ENCODE measurements around the gene LUC7L3.
A peak's percentile ranks its signal among the peaks of the same experiment; 100 is the strongest.

The LUC7L3 gene

DNA sequence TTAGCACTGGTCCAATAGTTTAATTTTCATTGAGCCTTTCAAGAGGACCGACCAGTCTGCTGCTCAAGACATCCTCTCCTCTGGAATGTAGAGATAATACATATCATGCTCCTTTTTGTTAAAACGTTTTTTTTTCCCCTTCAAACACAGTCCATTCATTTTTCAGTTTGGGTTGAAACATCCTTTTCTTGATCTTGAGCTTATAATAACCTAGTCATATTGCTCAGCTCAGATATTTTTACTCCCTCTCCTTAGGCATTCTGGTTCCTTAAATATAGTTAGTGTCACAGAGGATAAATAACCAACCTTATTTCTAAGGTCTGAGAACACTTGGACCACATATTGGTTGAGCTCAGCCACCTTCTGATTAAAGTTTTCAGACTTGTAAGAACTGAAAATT, 35.1 kb downstream of the LUC7L3 start:
- no peak for DNase-seq (ENCODE audit: low spot score)

DNA sequence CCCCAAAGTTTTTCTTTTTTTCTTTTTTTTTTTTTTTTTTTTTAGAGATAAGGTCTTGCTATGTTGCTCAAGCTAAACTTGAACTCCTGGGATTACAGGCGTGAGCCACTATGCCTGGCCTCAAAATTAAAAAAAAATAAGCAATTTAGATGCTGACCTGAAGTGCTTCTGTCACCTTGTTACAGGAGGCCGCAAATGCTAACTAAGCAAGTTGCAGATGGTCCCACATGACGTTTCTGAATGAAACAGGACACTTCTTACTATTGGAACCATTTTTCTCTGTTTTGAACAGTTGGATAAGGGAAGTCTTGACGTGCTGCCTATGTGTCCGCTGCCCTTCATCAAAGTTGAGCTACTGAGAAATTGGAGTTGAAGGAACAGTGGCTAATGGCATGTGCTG, 39.1 kb downstream of the LUC7L3 start:
- no peak for DNase-seq (ENCODE audit: low spot score)

DNA sequence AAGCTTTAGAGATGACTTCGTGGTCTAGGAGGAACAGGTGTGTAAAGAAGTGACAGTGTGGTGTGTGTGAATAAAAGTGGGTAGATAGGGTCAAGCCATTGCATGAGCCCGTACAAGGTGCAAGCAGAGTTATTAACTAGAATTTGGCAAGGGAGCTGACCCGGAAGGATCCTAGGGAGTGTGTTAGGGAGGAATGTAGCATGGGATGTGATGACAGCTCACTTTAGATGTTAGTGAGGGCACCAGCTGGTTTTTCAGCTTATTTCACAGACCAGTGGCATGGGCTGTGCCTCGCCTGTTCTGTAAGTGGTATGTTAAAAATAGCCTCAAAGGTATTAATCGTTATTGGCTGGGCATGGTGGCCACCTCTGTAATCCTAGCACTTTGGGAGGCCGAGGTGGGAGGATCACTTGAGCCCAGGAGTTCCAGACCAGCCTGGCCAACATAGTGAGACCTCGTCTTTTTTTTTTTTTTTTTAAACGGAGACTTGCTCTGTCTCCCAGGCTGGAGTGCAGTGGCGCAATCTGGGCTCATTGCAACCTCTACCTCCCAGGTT, 39.7 kb downstream of the LUC7L3 start:
- no peak for DNase-seq (ENCODE audit: low spot score)

DNA sequence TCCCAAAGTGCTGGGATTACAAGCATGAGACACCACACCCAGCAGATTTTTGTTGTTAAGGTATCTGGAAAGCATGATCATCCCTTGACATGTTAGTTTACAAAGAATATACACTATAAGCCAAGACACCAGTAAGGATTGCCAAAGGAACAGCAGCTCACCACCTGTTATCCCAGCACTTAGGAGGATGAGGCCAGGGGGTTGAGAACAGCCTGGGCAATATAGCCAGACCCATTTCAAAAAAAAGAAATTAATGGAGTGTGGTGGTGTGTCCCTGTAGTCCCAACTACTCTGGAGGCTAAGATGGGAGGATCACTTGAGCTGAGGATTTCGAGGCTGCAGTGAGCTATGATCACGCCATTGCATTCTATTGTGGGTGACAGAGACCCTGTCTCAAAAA, 42.8 kb downstream of the LUC7L3 start:
- DNase-seq (ENCODE audit: low spot score) = no peak

DNA sequence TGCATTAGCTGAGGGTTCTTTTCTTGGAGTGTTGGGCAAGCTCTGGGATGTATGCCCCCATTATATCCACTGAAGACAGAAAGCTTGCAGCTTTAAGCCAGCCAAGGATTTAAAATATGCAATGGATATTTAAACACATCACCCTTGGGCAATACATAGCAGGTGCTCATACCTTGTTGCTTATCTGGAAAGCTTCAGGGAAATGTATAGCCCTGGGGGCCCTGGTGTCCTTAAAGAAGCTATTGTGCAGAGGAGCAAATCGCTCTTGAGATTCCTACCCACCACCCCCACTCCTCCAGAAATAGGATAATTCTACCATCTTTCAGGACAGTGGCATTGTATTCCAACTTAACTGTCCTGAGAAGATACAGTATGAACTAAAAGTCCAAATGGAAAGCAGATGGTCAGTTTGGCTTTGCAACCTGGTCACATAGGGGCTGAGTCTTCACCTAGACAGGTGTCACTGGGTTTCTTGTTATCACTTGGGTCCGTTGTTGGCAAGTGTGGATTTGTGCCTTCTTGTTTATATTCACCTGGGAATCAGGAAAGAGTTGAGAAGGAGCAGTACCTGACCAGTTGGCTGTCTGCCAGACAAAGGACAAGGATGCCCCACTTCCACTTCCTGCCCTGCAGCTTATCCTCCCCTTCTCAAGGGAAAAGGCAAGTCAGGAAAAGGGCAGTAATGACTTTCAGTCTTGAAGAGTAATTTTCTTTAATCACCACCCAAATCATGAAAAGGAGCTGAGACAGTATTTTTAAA, 44.5 kb downstream of the LUC7L3 start:
- no peak for DNase-seq (ENCODE audit: low spot score)

DNA sequence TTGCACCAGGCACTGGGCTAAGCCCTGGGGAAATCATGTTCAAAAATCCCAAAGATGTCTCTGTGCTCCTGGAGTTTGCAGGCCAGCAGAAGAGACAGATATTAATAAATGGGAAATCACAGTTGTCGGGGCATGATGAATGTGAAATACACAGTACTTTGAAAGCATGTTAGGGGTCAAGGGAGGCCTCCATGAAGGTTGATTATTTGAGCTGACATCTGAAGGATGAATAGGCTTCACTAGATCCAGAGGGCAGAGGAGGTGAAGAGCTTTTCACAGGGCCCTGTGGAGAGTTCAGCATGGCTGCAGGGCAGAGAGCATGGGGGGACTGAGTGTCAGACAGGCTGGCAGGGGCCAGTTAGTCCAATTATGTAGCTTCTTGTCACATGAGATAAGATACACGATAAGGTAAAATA, 45.3 kb downstream of the LUC7L3 start:
- no peak for DNase-seq (ENCODE audit: low spot score)

DNA sequence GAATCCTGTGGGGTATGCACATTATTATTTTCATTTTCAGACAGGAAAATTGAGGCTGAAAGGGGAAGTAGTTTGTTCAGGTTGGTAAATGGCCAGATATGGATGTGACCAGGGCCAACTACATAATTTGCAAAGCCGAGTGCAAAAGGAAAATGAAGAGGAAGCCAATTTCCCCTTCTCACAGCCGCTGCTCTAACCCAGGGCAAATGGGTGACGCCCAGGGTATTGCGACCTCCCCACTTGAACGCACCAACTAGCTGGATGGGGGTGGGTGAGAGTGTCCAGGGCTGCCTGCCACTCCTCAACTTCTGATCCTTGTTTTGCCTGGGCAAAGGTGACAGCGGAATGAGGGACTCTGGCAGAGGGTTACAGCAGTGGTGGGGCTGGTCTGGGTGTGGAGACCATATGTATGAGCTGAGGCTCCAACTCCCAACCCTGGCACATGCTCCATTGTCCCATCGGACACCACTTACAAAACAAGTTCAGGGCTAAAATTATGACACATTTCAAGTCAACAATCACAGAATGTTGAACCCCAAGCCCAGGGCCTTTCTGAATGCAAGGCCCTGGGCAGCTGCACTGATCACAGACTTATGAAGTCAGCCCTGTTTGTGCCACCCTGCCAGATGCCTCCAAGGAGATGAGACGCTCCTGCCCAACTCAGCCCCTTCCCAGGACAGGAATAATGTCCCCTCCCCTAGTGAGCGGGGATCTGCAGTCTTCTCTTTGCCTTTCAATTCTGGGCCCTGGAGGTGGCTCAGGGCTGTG, 46.2 kb downstream of the LUC7L3 start:
- no peak for DNase-seq (ENCODE audit: low spot score)

DNA sequence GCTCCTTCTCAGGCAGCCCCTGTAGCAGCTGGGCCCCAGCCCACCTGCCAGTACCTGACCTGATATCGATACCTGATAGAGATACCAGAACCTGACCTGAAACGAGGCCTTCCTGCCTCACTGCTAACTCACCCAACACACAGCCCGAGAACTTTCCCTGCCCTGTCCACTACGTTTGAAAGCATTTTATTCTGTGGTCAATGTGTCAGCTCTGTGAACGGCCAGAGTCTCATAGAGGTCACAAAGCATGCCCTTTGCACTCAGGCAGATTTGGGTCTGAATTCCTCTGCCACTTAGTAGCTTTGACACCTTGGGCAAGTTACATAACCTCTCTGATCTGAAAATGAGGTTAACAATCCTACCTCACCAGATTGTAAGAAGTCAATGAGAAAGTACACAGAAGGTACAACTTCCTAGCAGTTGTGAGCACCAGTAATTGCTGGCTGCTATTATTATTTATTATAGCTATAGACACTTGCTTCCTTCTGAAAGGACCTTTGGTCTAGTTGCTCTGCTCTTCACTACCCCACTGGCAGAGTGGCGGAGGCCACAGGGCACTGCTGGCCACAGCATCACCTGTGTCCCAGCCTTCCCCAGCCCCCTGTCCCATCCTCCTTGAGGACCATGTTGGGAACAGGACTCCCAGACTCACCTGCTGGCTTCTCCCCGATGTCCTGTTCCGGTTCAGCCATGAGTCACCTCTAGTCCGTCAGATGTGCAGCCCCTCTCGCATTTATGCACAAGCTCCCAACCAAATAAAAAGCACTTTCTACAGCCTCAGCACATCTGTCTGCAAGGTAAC, 47.0 kb downstream of the LUC7L3 start:
- no peak for DNase-seq (ENCODE audit: low spot score)

DNA sequence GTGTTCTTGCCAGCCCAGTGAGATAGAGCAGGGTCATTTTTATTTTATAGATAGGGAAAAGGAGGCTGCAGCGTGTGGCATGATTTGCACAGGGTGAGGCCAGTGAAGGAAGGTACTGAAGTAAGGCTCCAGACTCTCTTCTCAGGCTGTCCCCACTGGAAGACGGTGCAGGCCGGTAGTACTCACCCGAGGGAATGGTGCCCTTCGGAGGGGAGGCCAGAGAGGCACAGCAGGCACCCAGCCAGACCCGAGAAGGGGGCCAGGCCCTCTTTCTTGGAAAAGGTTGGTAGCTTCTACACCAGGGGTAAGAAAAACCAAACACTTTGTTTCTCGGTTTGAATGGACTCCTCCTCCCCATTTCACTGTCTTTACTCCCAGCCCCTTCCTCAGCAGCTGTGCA, 47.6 kb downstream of the LUC7L3 start:
- DNase-seq (ENCODE audit: low spot score) = no peak

DNA sequence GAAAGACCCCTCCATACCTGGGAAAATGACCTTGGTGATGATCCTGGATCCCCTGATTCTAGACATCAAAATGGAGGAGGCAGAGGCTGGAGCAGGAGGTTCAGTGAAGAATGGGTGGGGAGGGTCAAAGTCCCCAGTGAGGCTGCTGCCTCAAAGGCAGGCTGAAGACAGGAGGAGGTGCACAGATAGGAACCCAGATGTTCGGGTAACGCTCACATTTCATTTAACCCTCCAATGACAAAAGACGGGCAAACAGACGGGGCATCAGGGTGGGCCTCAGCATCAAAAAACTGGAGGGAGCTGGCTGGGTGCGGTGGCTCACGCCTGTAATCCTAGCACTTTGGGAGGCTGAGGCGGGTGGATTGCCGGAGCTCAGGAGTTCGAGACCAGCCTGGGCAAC, 48.0 kb downstream of the LUC7L3 start, which contains the start of gene ANKRD40CL:
Gene ANKRD40CL, minus strand, starts transcription at position 73 of the 400 bp plus-strand sequence. CDS start 605 bp downstream, outside the sequence.
- DNase-seq (ENCODE audit: low spot score) = no peak

DNA sequence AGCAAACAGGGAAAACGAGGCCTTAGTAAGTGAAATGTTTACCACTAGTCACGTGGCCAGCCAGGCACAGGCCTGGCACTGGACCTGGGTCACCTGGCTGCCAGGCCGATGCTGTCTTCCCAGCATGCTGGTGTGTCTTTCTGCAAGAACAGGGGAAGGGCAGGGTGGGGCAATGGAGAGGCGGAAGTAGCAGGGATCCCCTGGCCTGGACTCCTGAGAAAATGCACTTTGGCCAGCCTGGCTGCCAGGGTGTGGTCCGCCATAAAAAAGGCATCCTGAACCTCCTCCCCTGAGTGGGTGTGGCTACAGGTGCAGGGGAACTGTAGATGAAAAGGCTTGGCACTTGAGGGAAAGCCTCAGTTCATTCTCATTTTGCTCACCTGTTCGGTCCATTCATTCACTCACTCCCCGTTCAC, 49.0 kb downstream of the LUC7L3 start:
- DNase-seq (ENCODE audit: low spot score) = no peak

DNA sequence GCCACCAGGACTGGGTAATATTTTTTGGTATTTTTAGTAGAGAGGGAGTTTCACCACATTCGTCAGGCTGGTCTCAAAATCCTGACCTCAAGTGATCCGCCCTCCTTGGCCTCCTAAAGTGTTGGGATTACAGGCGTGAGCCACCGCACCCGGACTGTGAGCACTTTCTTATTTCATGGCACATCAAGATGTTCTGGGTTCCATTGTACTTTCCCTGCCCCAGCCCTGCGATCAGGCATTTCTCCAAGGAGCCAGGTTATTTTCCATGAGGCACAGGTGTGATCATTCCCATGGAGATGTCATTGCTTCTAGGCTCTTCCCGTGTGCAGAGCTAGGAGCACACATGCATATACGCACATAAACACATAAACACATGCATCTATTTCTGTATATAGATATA, 50.5 kb downstream of the LUC7L3 start:
- DNase-seq (ENCODE audit: low spot score) = no peak

DNA sequence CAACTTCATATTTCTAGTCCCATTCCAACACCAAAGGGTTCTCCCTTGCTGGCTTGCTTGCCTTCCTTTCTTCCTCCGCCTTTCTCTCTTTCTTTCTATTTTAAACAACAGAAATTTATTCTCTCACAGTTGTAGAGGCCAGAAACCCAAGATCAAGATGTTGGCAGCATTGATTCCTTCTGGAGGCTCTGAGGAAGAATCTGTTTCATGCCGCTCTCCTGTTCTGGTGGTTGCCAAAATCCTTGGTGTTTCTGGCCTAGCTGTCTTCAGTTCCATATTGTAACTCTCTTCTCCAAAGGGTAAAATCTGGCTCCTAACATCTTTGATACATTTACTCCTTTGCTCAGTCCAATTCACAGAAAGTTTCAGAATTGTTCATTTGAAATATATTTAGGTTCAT, 50.9 kb downstream of the LUC7L3 start:
- DNase-seq (ENCODE audit: low spot score) = no peak

DNA sequence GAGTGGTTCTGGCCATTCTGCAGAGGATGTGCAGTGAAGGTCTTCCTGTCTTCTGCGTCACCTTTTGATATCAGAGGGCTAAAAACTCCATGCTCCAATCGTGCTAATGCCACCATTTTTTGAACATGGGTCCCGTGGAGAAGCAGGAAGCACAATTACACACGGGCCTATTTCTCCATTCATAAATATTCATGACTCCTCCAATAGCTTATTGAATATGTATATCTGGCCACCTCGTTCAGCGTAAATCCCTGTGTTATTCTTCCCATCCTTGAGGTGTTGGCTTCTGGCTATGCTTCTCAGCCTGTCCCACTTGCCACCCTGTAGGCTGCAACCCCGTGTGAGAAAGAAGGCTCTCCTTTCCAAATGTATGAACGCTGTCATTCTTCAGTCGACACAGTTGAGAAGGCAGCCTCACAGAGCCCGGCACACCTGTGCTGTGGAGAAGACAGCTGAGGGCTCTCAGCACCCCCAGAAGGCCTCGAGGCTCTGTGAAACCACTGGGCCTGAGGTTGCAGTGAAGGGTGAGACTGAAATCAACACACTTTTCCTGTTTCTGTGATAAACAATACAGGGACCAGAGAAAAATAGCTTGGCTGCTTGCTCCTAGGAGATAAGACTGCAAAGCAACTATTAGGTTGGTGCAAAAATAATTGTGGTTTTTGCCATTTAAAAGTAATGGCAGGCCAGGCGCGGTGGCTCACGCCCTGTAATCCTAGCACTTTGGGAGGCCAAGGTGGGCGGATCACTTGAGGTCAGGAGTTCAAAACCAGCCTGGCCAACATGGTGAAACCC, 52.8 kb downstream of the LUC7L3 start:
- no peak for DNase-seq (ENCODE audit: low spot score)

DNA sequence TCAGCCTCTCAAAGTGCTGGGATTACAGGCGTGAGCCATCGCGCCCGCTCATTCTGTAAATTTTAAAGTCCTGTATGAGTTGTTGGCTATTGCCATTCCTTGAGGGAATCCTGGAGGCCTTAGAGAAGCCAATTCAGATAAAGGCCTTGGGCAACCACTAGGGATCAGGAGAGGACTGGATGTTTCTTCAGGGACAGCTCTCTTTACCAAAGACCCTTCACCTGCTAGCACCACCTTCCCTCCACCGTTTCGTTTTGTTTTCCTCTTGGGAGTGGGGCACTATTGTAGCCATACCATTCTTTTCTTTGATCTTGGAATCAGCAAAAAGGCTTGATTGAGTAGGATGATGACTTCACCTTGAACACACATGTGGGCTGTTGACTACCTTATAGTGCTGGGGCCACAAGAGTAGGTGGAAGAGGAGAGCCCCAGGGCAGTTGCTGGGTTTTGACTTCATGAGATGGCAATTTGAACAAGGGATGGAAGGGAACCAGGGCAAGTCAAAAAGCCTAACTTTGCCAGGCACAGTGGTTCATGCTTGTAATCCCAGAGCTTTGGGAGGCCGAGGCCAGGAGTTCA, 54.9 kb downstream of the LUC7L3 start:
- DNase-seq (ENCODE audit: low spot score) = no peak

DNA sequence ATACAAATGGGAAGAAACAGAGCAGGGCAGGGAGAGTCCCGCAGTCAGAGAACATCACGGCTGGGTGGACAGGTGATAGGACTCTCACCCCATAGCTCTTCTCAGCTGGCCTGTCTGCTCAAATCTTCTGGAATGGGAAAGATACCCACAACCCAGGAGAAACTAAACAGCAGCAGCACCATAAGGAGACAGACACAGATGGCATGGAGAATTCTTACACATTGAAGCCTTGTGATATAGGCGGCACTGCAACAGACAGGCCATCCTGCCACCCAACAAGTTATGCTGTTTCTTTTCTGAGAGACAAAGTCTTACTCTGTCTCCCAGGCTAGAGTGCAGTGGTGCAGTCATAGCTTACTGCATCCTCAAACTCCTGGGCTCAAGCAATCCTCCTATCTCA, 56.5 kb downstream of the LUC7L3 start:
- DNase-seq (ENCODE audit: low spot score) = no peak

DNA sequence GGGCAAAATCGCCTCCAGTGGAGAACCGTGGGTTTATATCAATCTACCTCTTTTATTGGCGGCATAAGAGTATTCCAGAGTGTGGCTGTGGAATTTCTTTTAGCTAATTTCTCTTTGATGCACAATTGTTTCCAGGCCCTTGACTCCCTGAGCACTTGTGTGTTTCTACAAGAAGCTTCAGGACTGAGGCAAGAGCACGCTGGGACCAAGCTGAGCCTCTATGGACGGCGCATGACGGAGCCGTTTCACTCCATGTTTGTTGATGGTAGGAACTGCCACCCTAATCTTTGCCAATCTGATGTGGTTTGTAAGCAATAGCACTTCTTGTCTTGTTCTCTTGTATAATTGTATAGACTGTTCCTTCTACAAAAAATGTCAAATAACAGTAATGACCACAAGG, 59.1 kb downstream of the LUC7L3 start:
- DNase-seq (ENCODE audit: low spot score) = no peak

DNA sequence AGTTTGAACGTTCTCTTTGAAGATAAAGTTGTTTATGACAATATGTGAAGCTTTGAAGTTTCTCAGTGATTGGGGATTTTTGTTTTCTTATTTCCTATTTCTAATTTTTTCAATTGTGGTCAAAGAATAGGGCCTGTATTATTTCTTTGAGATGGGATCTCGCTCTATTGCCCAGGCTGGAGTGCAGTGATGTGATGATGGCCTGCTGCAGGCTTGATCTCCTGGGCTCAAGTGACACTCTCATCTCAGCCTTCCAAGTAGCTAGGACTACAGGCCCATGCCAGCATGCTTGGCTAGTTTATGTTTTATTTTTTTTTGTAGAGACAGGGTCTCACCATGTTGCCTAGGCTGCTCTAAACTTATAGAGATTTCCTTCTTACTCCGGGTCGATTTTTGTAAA, 59.6 kb downstream of the LUC7L3 start:
- no peak for DNase-seq (ENCODE audit: low spot score)

DNA sequence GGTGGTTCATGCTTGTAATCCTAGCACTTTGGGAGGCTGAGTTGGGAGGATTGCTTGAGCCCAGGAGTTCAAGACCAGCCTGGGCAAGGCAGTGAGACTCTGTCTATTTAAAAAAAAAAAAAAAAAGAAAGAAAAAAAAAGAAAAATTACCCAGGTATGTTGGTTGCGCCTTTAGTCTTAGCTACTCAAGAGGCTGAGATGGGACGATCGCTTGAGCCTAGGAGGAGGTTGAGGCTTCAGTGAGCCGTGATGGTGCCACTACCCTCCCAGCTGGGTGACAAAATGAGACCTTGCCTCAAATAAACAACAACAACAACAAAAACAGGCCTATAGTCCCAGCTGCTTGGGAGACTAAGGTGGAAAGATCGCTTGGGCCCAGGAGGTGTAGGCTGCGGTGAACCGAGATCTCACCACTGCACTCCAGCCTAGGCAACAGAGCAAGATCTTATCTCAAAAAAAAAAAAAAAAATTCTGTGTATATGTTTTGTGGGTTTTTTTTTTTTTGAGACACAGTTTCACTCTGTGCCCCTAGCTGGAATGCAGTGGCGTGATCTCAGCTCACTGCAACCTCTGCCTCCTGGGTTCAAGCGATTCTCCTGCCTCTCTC, 60.4 kb downstream of the LUC7L3 start:
- no peak for DNase-seq (ENCODE audit: low spot score)

DNA sequence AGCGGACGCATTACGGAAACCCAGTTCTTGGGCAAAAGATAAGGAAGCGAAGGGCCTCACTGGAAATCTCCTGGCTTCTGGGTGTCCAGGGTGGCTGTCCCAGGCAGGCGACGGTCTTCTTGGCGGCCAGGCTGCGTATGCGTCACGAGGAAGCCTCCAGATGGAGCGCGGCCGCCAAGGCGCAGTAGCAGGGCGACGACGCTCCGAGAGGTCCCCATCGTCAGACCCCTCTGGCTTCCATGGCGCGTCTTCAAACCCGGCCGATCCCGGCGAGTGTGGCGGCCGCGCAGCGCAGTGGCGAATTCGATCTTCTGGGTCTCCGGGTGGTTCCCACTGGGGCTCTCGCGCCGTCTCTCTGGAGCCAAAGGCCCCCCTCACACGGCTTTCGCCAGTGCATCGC, 61.8 kb downstream of the LUC7L3 start:
- DNase-seq (ENCODE audit: low spot score) = no peak

DNA sequence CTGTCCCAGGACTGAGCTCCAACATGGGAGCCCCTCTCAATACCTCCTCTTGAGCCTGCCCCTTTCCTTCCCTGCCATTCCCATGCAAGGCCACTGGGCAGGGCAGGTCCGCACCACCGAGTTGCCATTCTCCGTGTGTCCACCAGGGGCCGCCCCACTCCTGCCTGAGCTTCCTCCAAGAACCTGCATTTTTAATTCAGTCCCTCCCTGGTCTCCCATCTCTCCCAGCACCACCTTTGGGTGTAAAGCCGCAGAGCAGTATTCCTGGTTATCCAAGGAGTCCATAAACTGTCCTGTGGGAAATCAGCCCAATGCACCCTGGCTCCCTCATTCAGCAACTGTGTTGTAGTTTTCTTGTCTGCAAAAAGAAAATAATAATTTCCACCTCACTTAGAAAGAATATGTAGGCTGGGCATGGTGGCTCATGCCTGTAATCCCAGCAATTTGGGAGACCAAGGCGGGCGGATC, 63.8 kb downstream of the LUC7L3 start:
- DNase-seq (ENCODE audit: low spot score) = peak; percentile 79

Measured in hematopoietic multipotent progenitor cell treated with erythropoietin and hydrocortisone succinate and interleukin-3 and kit ligand, for 17 days (in vitro differentiated cells).